IPS-20b (cell line): ENCODE results near the gene PSMA7.

Experiments
- H3K27ac ChIP-seq: one replicate; pipeline ENCODE4 v1.5.1; 2013; ENCODE audit warnings: low read length
- H3K27me3 ChIP-seq: 2 replicates; pipeline ENCODE4 v1.6.1; 2013; ENCODE audit warnings: mild to moderate bottlenecking, low read length, inconsistent platforms; ENCODE audit not compliant: insufficient read depth
- H3K36me3 ChIP-seq: 2 replicates; pipeline ENCODE4 v1.6.1; 2013; ENCODE audit warnings: low read depth, mild to moderate bottlenecking, inconsistent platforms, low read length, moderate library complexity; ENCODE audit not compliant: insufficient read depth
- H3K4me1 ChIP-seq: 2 replicates; pipeline ENCODE4 v1.6.1; 2013; ENCODE audit warnings: mild to moderate bottlenecking, control low read depth, inconsistent platforms, low read length, moderate library complexity; ENCODE audit not compliant: insufficient read depth
- H3K4me3 ChIP-seq: 2 replicates; pipeline ENCODE4 v1.5.1; 2013; ENCODE audit warnings: mild to moderate bottlenecking, low read length, inconsistent platforms
- H3K9ac ChIP-seq: 2 replicates; pipeline ENCODE4 v1.6.1; 2013; ENCODE audit warnings: low read depth, mild to moderate bottlenecking, inconsistent platforms, low read length, moderate library complexity
- H3K9me3 ChIP-seq: 2 replicates; pipeline ENCODE4 v1.6.1; 2013; ENCODE audit warnings: mild to moderate bottlenecking, low read depth, low read length, inconsistent platforms; ENCODE audit not compliant: insufficient read depth

Gene PSMA7

DNA sequence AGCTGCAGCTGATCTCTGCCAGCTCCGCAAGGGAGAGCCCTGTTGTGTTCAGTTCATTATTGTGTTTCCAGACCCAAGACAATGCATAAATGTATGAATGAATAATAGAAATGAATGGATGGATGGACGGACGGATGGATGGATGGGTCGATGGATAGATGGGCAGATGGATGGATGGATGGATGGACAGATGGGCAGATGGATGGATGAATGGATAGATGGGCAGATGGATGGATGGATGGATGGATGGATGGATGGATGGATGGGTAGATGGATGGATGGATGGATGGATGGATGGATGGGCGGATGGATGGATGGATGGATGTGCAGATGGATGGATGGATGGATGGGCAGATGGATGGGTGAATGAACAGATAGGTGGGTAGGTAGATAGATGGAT is 37.6 kb downstream of the PSMA7 start:
- H3K27me3 ChIP-seq: no peaks in the 10 kb centered on the region
- H3K9me3 ChIP-seq: peaks cover 27% of the 10 kb centered on the region
- no peaks in the 10 kb centered on the region for H3K36me3 ChIP-seq
- no peak overlapping the region for H3K27ac ChIP-seq
- no peak overlapping the region for H3K4me3 ChIP-seq
- no peak overlapping the region for H3K9ac ChIP-seq
- H3K4me1 ChIP-seq: no peaks in the 10 kb centered on the region

DNA sequence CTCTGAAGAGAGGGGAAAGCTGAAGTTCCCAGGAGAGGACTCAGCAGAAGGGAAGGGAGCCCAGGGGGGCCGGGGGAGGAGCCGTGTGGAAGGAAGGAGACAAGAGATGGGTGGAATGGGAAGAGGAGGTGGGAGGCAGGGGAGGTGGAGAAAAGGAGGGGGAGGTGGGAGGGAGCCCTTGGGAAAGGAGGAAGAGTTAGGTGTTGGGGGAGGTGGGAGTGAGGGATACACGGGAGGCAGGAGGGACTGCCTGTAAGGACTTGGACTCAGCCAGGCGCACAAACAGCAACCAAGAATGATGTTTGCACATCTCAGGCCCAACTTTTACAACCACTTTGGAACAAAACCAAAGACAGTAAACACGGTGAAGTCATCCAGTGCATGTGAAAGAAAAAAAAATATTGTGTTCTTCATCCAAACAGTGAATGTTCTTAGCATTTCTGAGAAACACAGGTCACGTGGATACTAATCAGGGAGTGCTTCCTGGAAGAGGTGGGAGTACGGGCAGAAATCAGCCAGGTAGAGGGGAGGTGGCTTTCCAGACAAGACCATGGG is 38.3 kb downstream of the PSMA7 start:
- H3K36me3 ChIP-seq: no peaks in the 10 kb centered on the region
- no peak overlapping the region for H3K27ac ChIP-seq
- no peak overlapping the region for H3K4me3 ChIP-seq
- no peak overlapping the region for H3K9ac ChIP-seq
- H3K27me3 ChIP-seq: no peaks in the 10 kb centered on the region
- no peaks in the 10 kb centered on the region for H3K4me1 ChIP-seq
- peaks cover 23% of the 10 kb centered on the region for H3K9me3 ChIP-seq

DNA sequence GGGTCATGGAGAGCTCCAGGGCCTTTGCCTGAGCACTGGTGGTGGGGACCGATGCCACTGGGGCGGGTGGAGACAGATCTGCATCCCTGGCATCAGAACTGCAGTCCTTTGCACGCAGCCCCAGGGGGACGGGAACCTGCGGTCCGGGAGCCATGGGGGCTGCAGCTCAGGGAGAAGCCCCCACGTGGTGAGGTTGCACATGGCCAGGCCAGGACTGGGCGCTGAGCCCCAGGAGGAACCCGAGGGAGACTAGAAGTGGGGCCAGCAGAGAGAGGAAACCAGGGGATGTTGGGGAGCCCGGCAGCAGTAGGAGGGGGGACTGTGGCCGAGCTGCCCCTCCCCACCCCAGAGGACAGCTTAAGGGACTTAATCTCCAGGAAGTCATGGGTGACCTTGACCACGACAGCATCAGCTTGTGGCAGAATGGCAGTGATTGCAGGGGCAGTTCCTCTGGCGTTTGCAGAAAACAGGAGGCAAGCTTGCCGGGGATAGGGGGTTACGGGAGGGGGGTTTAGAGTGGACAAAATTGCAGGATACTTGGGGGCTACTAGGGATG is 38.9 kb downstream of the PSMA7 start:
- Histone ChIP-seq H3K4me3 (no peak overlapping the region), H3K9ac (no peak overlapping the region), H3K27ac (no peak overlapping the region), H3K27me3 (no peaks in the 10 kb centered on the region; the same call in 1 of the 2 replicates), H3K36me3 (no peaks in the 10 kb centered on the region), H3K9me3 (peaks cover 21% of the 10 kb centered on the region), H3K4me1 (no peaks in the 10 kb centered on the region)

DNA sequence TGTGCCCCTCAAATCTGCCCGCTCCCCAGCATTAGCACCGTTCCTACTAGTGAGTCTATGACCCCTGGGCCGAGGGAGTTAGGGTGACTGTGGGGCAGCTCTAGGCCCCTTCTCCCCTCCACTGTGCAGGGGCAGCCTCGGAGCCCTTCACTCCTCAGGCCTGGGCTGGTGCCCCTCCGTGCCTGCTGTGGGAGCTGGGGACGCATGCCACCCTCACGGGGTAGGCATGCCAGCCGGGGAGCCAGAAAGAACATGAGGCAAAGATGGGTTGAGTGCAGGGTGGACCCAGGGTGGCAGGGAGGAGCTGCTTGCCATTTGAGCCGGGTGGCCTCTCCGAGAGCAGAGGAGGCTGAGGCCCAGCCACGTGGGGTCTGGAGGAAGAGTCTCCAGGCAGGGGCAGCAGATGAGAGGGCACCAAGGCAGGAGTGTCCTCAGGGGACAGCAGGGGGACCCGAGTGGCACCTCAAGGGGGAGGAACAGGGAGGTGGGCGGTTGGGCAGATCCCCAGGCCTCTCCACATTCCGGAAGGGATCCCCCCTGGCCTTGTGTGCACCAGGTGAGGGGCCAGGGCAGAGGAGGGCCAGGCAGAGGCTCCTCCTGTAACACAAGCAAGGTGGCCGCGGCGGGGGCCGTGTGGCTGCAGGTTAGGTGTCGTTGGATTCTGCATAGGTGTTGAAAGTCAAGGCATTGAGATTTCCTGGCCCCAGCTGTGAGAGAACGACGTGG is 39.5 kb downstream of the PSMA7 start:
- Histone ChIP-seq H3K9me3 (peaks cover 16% of the 10 kb centered on the region), H3K9ac (no peak overlapping the region), H3K27me3 (no peaks in the 10 kb centered on the region; the same call in 1 of the 2 replicates), H3K4me1 (no peaks in the 10 kb centered on the region), H3K27ac (no peak overlapping the region), H3K36me3 (no peaks in the 10 kb centered on the region), H3K4me3 (no peak overlapping the region)

DNA sequence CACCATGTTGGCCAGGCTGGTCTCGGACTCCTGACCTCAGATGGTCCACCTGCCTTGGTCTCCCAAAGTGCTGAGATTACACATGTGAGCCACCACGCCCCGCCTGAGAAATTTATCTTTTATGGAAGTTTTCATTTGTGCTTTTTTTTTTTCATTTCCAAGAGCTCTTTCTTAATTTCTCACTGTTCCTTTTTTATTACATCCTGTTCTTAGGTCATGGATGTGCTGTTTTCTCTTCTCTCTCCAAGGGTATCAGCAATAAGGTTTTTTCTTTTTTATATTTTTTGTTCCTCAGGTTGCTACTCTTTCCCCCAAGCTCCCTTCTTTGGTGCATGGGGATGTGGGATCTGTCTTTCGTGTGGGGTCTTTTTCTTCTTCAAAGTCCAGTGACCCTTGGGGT is 42.1 kb downstream of the PSMA7 start:
- no peak overlapping the region for H3K9ac ChIP-seq
- H3K4me1 ChIP-seq: no peaks in the 10 kb centered on the region
- H3K9me3 ChIP-seq: no peaks in the 10 kb centered on the region; the same call in 1 of the 2 replicates
- H3K27ac ChIP-seq: no peak overlapping the region
- H3K4me3 ChIP-seq: no peak overlapping the region
- H3K36me3 ChIP-seq: no peaks in the 10 kb centered on the region
- no peaks in the 10 kb centered on the region; the same call in 1 of the 2 replicates for H3K27me3 ChIP-seq

DNA sequence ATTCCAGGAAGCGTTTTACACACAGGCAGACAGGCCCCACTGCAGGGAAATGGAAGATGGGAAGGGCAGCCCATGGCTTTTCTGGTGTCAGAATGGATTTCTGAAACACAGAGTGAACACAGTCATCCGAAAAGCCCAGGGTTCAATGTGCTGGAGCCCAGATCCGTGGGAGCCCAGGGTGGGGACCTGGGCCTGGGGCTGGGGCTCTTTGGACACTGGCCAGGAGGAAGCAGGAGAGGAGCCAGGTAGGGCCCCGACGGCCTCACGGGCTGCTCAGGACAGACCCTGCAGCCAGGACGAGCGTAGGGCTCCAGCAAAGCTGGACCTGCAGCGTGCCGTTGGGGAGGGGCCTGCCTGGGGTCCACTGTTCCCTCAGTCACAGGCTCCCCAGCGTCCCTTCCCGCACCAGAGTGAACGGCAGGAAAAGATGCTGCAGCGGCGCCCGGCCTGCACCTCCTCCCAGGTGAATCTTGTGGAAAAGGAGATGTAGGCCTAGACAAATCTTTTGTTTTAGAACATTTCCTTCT is 45.2 kb downstream of the PSMA7 start:
- Histone ChIP-seq H3K4me1 (no peaks in the 10 kb centered on the region), H3K27me3 (no peaks in the 10 kb centered on the region; the same call in 1 of the 2 replicates), H3K4me3 (no peak overlapping the region), H3K9me3 (no peaks in the 10 kb centered on the region), H3K9ac (no peak overlapping the region), H3K27ac (no peak overlapping the region), H3K36me3 (no peaks in the 10 kb centered on the region)

DNA sequence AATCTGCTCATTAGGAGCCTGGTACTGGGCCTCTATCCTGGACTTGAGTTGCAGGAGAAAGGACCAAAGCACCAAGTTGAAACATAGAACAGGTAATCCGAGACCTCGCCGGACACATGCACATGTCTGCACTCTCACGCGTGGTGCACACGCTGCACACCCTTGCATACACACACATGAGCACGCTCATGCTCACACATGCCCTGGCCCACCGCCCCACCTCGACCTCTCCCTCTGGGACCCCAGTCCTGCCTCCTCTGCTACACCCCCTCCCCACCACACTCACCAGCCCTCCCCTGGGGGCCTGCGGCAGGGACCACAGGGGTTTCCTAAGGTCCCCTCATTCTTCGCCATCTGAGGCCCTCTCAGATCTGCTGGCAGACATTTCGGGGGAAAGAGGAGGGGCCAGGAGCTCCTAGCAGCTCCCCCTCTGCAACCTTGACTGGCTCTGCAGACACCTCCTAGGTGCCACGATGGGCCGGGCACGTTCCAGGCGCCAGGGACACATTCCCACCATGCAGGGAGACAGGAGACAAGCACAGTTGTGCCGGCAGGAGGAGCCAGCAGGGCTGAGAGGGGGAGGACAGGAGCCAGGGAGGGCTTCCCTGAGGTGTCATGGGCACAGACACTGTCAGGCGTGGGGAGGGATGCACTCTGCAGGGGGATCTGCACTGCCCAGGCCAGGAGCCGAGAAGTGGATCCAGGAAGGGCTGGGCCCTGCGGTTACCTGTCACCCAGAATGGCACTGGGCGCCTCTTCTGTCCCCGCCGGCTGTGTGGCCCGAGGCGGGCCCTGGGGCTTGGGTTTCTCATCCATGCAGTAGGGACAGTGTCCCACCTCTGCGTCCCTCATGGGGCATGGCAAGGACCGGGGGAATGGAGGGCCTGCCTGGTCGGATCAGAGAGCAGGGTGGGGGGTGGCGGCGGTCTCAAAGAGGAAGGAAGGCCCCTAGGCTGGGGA is 46.5 kb downstream of the PSMA7 start:
- Histone ChIP-seq H3K4me3 (no peak overlapping the region), H3K27me3 (no peaks in the 10 kb centered on the region; the same call in 1 of the 2 replicates), H3K27ac (no peak overlapping the region), H3K9me3 (no peaks in the 10 kb centered on the region), H3K9ac (no peak overlapping the region), H3K4me1 (no peaks in the 10 kb centered on the region), H3K36me3 (no peaks in the 10 kb centered on the region)

DNA sequence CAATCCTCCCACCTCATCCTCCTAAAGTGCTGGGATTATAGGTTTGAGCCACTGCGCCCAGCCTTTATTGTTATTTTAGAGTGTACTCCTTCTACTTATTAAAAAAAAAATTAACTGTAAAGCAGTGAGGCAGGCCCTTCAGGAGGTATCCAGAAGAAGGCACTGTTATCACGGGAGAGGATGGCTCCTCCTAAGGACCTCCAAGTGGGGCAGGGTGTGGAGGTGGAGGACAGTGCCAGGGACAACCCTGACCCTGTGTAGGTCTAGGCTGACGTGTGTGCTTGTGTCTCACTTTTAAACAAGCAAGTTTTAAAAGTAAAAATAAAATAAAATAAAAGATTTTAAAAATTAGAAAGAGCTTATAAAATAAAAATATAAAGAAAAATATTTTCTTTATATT is 53.8 kb downstream of the PSMA7 start:
- H3K27me3 ChIP-seq: no peaks in the 10 kb centered on the region; the same call in 1 of the 2 replicates
- H3K9ac ChIP-seq: no peak overlapping the region
- no peaks in the 10 kb centered on the region for H3K9me3 ChIP-seq
- no peaks in the 10 kb centered on the region; the same call in 1 of the 2 replicates for H3K4me1 ChIP-seq
- no peaks in the 10 kb centered on the region for H3K36me3 ChIP-seq
- no peak overlapping the region for H3K4me3 ChIP-seq
- H3K27ac ChIP-seq: no peak overlapping the region

DNA sequence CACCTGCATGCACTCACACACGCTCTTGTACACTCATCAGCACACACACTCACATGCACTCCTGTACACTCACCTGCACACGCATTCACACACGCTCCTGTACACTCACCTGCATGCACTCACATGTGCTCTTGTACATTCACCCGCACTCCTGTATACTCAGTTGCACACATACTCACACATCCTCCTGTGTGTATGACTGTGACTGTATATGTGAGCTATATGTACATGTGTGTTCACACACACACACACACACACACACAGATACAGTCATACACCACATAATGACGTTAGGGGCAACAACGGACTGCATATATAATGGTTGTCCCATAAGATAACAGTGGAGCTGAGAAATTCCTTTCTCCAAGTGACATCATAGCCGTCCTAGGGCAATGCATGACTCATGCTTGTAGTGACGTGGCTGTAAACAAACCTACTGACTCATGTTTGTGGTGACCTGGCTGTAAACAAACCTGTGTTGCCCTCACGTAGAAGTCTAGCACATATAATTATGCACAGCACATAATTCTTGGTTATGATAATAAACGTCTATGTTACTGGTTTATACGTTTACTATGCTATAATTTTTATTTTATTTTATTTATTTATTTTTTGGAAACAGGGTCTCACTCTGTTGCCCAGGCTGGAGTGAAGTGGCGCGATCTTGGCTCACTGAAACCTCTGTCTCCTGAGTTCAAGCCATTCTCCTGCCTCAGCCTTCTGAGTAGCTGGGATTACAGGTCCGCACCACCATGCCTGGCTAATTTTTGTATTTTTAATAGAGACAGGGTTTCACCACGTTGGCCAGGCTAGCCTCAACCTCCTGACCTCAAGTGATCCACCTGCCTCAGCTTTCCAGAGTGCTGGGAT is 54.7 kb downstream of the PSMA7 start:
- H3K9me3 ChIP-seq: no peaks in the 10 kb centered on the region
- H3K27ac ChIP-seq: no peak overlapping the region
- H3K36me3 ChIP-seq: no peaks in the 10 kb centered on the region
- no peaks in the 10 kb centered on the region; the same call in 1 of the 2 replicates for H3K27me3 ChIP-seq
- no peak overlapping the region for H3K9ac ChIP-seq
- H3K4me1 ChIP-seq: no peaks in the 10 kb centered on the region; the same call in 1 of the 2 replicates
- H3K4me3 ChIP-seq: no peak overlapping the region

DNA sequence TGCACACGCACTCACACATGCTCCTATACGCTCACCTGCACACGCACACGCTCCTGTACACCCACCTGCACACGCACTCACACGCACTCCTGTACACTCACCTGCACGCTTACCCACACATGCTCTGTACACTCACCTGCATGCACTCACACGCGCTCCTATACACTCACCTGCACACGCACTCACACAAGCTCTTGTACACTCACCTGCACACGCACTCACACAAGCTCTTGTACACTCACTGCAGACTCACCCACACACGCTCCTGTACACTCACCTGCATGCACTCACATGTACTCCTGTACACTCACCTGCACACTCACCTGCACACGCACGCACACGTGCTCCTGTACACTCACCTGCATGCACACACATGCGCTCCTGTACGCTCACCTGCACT is 55.6 kb downstream of the PSMA7 start:
- H3K36me3 ChIP-seq: no peaks in the 10 kb centered on the region
- no peak overlapping the region for H3K9ac ChIP-seq
- H3K27ac ChIP-seq: no peak overlapping the region
- no peaks in the 10 kb centered on the region; the same call in 1 of the 2 replicates for H3K27me3 ChIP-seq
- no peak overlapping the region for H3K4me3 ChIP-seq
- H3K4me1 ChIP-seq: no peaks in the 10 kb centered on the region; the same call in 1 of the 2 replicates
- no peaks in the 10 kb centered on the region for H3K9me3 ChIP-seq
